H9 (cell line): Measurements from ENCODE around the gene TRAIP. TPM values are rescaled to one million over a fixed set of nuclear protein-coding genes. Genes with fewer than 3 reads are reported as not detected.

ENCODE experiments used
- DNase-seq: peaks from one replicate; pipeline ENCODE4 v3.0.0-alpha.2; 2017
- H2AFZ ChIP-seq: one replicate; pipeline ENCODE4 v1.6.1; 2013; ENCODE audit warnings: mild to moderate bottlenecking, low read length, control low read depth, moderate library complexity
- H2AK5ac ChIP-seq: 2 replicates; pipeline ENCODE4 v1.6.1; 2013; ENCODE audit warnings: low read length, control low read depth, mixed read lengths; ENCODE audit not compliant: insufficient read length
- H2BK120ac ChIP-seq: one replicate; pipeline ENCODE4 v1.6.1; 2013; ENCODE audit warnings: low read depth, mild to moderate bottlenecking, low read length, control low read depth, inconsistent platforms; ENCODE audit not compliant: poor library complexity, severe bottlenecking
- H2BK12ac ChIP-seq: 2 replicates; pipeline ENCODE4 v1.6.1; 2013; ENCODE audit warnings: low read length, control low read depth, mixed read lengths, low read depth; ENCODE audit not compliant: insufficient read length
- H2BK15ac ChIP-seq: 2 replicates; pipeline ENCODE4 v1.6.1; 2013; ENCODE audit warnings: low read depth, low read length, control low read depth
- H2BK20ac ChIP-seq: one replicate; pipeline ENCODE4 v1.6.1; 2013; ENCODE audit warnings: low read depth, mild to moderate bottlenecking, low read length, control low read depth, inconsistent platforms; ENCODE audit not compliant: poor library complexity, severe bottlenecking
- H2BK5ac ChIP-seq: 2 replicates; pipeline ENCODE4 v1.6.1; 2013; ENCODE audit warnings: low read length, control low read depth, mixed read lengths; ENCODE audit not compliant: insufficient read length
- H3K14ac ChIP-seq: 2 replicates; pipeline ENCODE4 v1.6.1; 2013; ENCODE audit warnings: low read length, control low read depth; ENCODE audit not compliant: insufficient read depth
- H3K18ac ChIP-seq: 2 replicates; pipeline ENCODE4 v1.6.1; 2013; ENCODE audit warnings: low read depth, mild to moderate bottlenecking, mixed read lengths, low read length, control low read depth; ENCODE audit not compliant: insufficient read length
- H3K23ac ChIP-seq: 2 replicates; pipeline ENCODE4 v1.6.1; 2013; ENCODE audit warnings: low read length, control low read depth, mixed read lengths, low read depth; ENCODE audit not compliant: insufficient read length
- H3K23me2 ChIP-seq: 2 replicates; pipeline ENCODE4 v1.6.1; 2013; ENCODE audit warnings: low read depth, mild to moderate bottlenecking, mixed read lengths, low read length, control low read depth; ENCODE audit not compliant: insufficient read length, poor library complexity, severe bottlenecking
- H3K27ac ChIP-seq: 2 replicates; pipeline ENCODE4 v1.5.1; 2013; ENCODE audit warnings: low read length, control low read depth, mixed read lengths, low read depth; ENCODE audit not compliant: insufficient read length
- H3K27me3 ChIP-seq: 2 replicates; pipeline ENCODE4 v1.6.1; 2013; ENCODE audit warnings: low read length, control low read depth, inconsistent platforms; ENCODE audit not compliant: insufficient read depth
- H3K4ac ChIP-seq: 2 replicates; pipeline ENCODE4 v1.6.1; 2013; ENCODE audit warnings: low read depth, mild to moderate bottlenecking, control low read depth, inconsistent platforms, low read length, moderate library complexity
- H3K4me1 ChIP-seq: 2 replicates; pipeline ENCODE4 v1.6.1; 2013; ENCODE audit warnings: low read length, control low read depth, inconsistent platforms; ENCODE audit not compliant: insufficient read depth
- H3K4me2 ChIP-seq: 2 replicates; pipeline ENCODE4 v1.6.1; 2013; ENCODE audit warnings: low read length, control low read depth, mixed read lengths; ENCODE audit not compliant: insufficient read length, insufficient read depth
- H3K56ac ChIP-seq: 2 replicates; pipeline ENCODE4 v1.6.1; 2013; ENCODE audit warnings: low read depth, mild to moderate bottlenecking, mixed read lengths, low read length, control low read depth; ENCODE audit not compliant: insufficient read length
- H3K79me1 ChIP-seq: 2 replicates; pipeline ENCODE4 v1.6.1; 2013; ENCODE audit warnings: low read depth, mild to moderate bottlenecking, moderate library complexity, low read length, control low read depth, inconsistent platforms; ENCODE audit not compliant: insufficient read depth, poor library complexity, severe bottlenecking
- H3K79me2 ChIP-seq: 2 replicates; pipeline ENCODE4 v1.6.1; 2013; ENCODE audit warnings: low read length, control low read depth, inconsistent platforms; ENCODE audit not compliant: insufficient read depth
- H3K9ac ChIP-seq: 2 replicates; pipeline ENCODE4 v1.6.1; 2013; ENCODE audit warnings: low read length, control low read depth, mixed read lengths; ENCODE audit not compliant: insufficient read length; ENCODE audit errors: extremely low read depth
- H3K9me3 ChIP-seq: one replicate; pipeline ENCODE4 v1.6.1; 2013; ENCODE audit warnings: low read depth, low read length, inconsistent platforms; ENCODE audit not compliant: control insufficient read depth
- H3T11ph ChIP-seq: one replicate; pipeline ENCODE4 v1.6.1; 2013; ENCODE audit warnings: mild to moderate bottlenecking, low read length, control low read depth, inconsistent platforms
- H4K20me1 ChIP-seq: one replicate; pipeline ENCODE4 v1.6.1; 2013; ENCODE audit not compliant: control insufficient read depth, insufficient read length, insufficient read depth
- H4K5ac ChIP-seq: 2 replicates; pipeline ENCODE4 v1.6.1; 2013; ENCODE audit warnings: low read depth, mild to moderate bottlenecking, mixed read lengths, low read length, control low read depth; ENCODE audit not compliant: insufficient read length
- H4K8ac ChIP-seq: replicated peaks from 2 replicates; pipeline ENCODE4 v1.6.1; 2013; ENCODE audit warnings: low read length, control low read depth, mixed read lengths, low read depth; ENCODE audit not compliant: insufficient read length
- H4K91ac ChIP-seq: 2 replicates; pipeline ENCODE4 v1.6.1; 2013; ENCODE audit warnings: low read depth, mild to moderate bottlenecking, moderate library complexity, mixed read lengths, low read length, control low read depth; ENCODE audit not compliant: insufficient read length
- H3K27ac Mint-ChIP-seq, 3 experiments: 2 replicates in 2 of 3; 3 replicates in 1 of 3; pipeline ENCODE4 v1.8.0; 2020 to 2021; ENCODE audit warnings: mixed read lengths in 3 of 3, mild to moderate bottlenecking in 1 of 3, moderate library complexity in 1 of 3
- H3K27me3 Mint-ChIP-seq: 2 replicates; pipeline ENCODE4 v1.8.0; 2021; ENCODE audit warnings: low read depth, mild to moderate bottlenecking, moderate library complexity, mixed read lengths
- H3K36me3 Mint-ChIP-seq, 3 experiments: 2 replicates in 2 of 3; 3 replicates in 1 of 3; pipeline ENCODE4 v1.8.0; 2020 to 2021; ENCODE audit warnings: low read depth in 3 of 3, mixed read lengths in 3 of 3; ENCODE audit not compliant: insufficient read depth in 1 of 3
- H3K4me1 Mint-ChIP-seq, 2 experiments: 2 replicates each; pipeline ENCODE4 v1.8.0; 2020; ENCODE audit warnings: mixed read lengths in 2 of 2
- H3K4me3 Mint-ChIP-seq, 2 experiments: 2 replicates in 1 of 2; 3 replicates in 1 of 2; pipeline ENCODE4 v1.8.0; 2020 to 2021; ENCODE audit warnings: mild to moderate bottlenecking in 2 of 2, mixed read lengths in 2 of 2, moderate library complexity in 1 of 2
- H3K9me3 Mint-ChIP-seq, 2 experiments: 2 replicates in 1 of 2; 3 replicates in 1 of 2; pipeline ENCODE4 v1.8.0; 2020; ENCODE audit warnings: mild to moderate bottlenecking in 2 of 2, mixed read lengths in 2 of 2, moderate library complexity in 1 of 2
- total RNA-seq: library from RNA; stranded (reverse); gene quantifications from 2 replicates; pipeline ENCODE4 v1.2.1, GENCODE V29; 2021
- TF ChIP-seq, protein P1 (sequence below): fragments of 200-600 bp; sonication (generic); conservative IDR thresholded peaks from 3 replicates; pipeline ENCODE4 v1.8.0; 2021; ENCODE audit warnings: antibody characterized with exemption, mild to moderate bottlenecking

Gene TRAIP
- total RNA-seq, 1 experiment from 2014 or later, result 36.7 TPM

DNA sequence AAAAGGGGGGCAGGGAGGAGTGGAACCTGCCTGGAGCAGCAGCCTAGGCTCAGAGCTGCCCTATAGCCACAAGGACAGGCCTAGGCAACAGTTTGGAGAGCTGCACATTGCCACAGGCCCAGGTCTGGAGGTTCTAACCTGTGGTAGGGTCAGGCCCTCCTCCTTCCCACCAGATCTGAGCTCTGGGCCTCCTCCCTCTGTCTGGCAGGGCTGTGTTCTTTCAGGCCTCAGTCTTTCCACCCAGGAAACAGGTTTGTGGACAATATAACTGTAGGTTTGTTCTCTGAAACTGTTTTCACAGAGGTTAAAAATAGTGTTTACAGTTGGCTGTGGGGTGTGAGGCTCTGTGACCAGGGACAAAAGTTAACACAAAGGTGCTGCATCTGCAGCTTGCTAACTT lies 22.3 kb upstream of the TRAIP start:
- Histone ChIP-seq H4K5ac (no peak overlapping the region), H4K91ac (no peak overlapping the region), H3K23me2 (no peaks in the 10 kb centered on the region), H3T11ph (no peak overlapping the region), H3K23ac (no peak overlapping the region), H3K79me2 (no peaks in the 10 kb centered on the region), H3K4me1 (peaks cover 9% of the 10 kb centered on the region; the same call in 1 of the 2 replicates), H2BK15ac (no peak overlapping the region), H2BK12ac (no peak overlapping the region), H3K9me3 (no peaks in the 10 kb centered on the region), H2AFZ (no peak overlapping the region), H2AK5ac (no peak overlapping the region), H4K20me1 (no peaks in the 10 kb centered on the region), H2BK20ac (no peak overlapping the region), H3K4ac (no peak overlapping the region), H4K8ac (no peak overlapping the region), H3K9ac (no peak overlapping the region), H3K14ac (no peak overlapping the region), H3K27ac (no peak overlapping the region), H3K79me1 (no peaks in the 10 kb centered on the region), H2BK5ac (no peak overlapping the region), H3K4me2 (no peak overlapping the region), H3K56ac (no peak overlapping the region), H2BK120ac (no peak overlapping the region), H3K27me3 (no peaks in the 10 kb centered on the region), H3K18ac (no peak overlapping the region)
- no peak for DNase-seq
- H3K4me3 Mint-ChIP-seq, result no peak overlapping the region
- peaks cover 29 to 34% of the 10 kb centered on the region in 2 experiments for H3K4me1 Mint-ChIP-seq
- H3K27ac Mint-ChIP-seq, result no peak overlapping the region
- no peaks in the 10 kb centered on the region for H3K9me3 Mint-ChIP-seq
- TF ChIP-seq, protein P1, sequence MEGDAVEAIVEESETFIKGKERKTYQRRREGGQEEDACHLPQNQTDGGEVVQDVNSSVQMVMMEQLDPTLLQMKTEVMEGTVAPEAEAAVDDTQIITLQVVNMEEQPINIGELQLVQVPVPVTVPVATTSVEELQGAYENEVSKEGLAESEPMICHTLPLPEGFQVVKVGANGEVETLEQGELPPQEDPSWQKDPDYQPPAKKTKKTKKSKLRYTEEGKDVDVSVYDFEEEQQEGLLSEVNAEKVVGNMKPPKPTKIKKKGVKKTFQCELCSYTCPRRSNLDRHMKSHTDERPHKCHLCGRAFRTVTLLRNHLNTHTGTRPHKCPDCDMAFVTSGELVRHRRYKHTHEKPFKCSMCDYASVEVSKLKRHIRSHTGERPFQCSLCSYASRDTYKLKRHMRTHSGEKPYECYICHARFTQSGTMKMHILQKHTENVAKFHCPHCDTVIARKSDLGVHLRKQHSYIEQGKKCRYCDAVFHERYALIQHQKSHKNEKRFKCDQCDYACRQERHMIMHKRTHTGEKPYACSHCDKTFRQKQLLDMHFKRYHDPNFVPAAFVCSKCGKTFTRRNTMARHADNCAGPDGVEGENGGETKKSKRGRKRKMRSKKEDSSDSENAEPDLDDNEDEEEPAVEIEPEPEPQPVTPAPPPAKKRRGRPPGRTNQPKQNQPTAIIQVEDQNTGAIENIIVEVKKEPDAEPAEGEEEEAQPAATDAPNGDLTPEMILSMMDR, result no peak
- H3K36me3 Mint-ChIP-seq, result no peaks in the 10 kb centered on the region
- peaks cover 8% of the 10 kb centered on the region for H3K27me3 Mint-ChIP-seq
